Progenitor cell of endocrine pancreas (in vitro differentiated cells): ENCODE results near the gene TMEM235. TPM values are rescaled to one million over a fixed set of nuclear protein-coding genes. Genes with fewer than 3 reads are reported as not detected.

Source experiments
- DNase-seq: peaks from one replicate; pipeline ENCODE4 v3.0.0; 2021; ENCODE audit warnings: low spot score; ENCODE audit not compliant: unreplicated experiment
- H3K27ac Mint-ChIP-seq: 2 replicates; pipeline ENCODE4 v1.8.0; 2021; ENCODE audit warnings: mild to moderate bottlenecking, moderate library complexity, mixed read lengths
- H3K27me3 Mint-ChIP-seq: 2 replicates; pipeline ENCODE4 v1.8.0; 2021; ENCODE audit warnings: mixed read lengths
- H3K36me3 Mint-ChIP-seq: 2 replicates; pipeline ENCODE4 v1.8.0; 2022; ENCODE audit warnings: mixed read lengths; ENCODE audit not compliant: insufficient read depth
- H3K4me1 Mint-ChIP-seq: 2 replicates; pipeline ENCODE4 v1.8.0; 2021; ENCODE audit warnings: low read depth, mixed read lengths
- H3K4me3 Mint-ChIP-seq: 2 replicates; pipeline ENCODE4 v1.8.0; 2021; ENCODE audit warnings: low read depth, mild to moderate bottlenecking, moderate library complexity, mixed read lengths
- H3K9me3 Mint-ChIP-seq: 2 replicates; pipeline ENCODE4 v1.8.0; 2021; ENCODE audit warnings: low read depth, mixed read lengths
- total RNA-seq: library from RNA; stranded (reverse); gene quantifications from 2 replicates; pipeline ENCODE4 v1.2.1, GENCODE V29; 2021
- TF ChIP-seq, protein P1 (sequence below): fragments of 200-600 bp; sonication (generic); IDR thresholded peaks from one replicate; pipeline ENCODE4 v1.5.0; 2021; ENCODE audit warnings: antibody characterized with exemption, mild to moderate bottlenecking; ENCODE audit not compliant: unreplicated experiment

TMEM235 gene
- total RNA-seq, 1 donor from 2014 or later = not detected

DNA sequence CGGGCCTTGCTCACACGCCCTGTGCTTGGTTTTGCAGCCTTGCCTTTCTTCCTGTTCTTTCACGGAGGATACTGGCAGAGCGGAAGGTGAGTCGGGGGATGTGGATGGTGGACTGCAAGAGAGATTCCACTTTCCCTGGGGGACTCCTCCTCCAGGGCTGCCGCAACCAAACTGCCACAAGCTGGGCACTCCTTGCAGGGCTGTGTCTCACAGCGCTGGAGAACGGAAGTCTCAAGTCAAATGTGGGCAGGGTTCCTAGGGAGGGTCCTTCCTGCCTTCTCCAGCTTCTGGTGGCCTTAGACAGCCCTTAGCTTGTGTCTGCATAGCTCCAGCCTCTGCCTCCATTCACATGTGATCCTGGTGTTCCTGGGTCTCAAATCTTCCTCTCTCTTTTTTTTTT is 28.8 kb upstream of the TMEM235 start:
- H3K36me3 Mint-ChIP-seq = peaks cover 4% of the 10 kb centered on the region
- H3K27me3 Mint-ChIP-seq = no peaks in the 10 kb centered on the region

GRCh38 chr17:78204387-78205123 is 26.9 kb upstream of the TMEM235 start:
- no peak for DNase-seq
- no peak overlapping the region for H3K27ac Mint-ChIP-seq
- H3K4me3 Mint-ChIP-seq = no peak overlapping the region
- no peaks in the 10 kb centered on the region for H3K4me1 Mint-ChIP-seq
- H3K9me3 Mint-ChIP-seq = no peaks in the 10 kb centered on the region
- peaks cover 1% of the 10 kb centered on the region for H3K36me3 Mint-ChIP-seq
- TF ChIP-seq, protein P1, sequence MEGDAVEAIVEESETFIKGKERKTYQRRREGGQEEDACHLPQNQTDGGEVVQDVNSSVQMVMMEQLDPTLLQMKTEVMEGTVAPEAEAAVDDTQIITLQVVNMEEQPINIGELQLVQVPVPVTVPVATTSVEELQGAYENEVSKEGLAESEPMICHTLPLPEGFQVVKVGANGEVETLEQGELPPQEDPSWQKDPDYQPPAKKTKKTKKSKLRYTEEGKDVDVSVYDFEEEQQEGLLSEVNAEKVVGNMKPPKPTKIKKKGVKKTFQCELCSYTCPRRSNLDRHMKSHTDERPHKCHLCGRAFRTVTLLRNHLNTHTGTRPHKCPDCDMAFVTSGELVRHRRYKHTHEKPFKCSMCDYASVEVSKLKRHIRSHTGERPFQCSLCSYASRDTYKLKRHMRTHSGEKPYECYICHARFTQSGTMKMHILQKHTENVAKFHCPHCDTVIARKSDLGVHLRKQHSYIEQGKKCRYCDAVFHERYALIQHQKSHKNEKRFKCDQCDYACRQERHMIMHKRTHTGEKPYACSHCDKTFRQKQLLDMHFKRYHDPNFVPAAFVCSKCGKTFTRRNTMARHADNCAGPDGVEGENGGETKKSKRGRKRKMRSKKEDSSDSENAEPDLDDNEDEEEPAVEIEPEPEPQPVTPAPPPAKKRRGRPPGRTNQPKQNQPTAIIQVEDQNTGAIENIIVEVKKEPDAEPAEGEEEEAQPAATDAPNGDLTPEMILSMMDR = no peak
- no peaks in the 10 kb centered on the region for H3K27me3 Mint-ChIP-seq

More for the DNA sequence above, 28.8 kb upstream of the TMEM235 start:
- H3K9me3 Mint-ChIP-seq = no peaks in the 10 kb centered on the region
- H3K4me3 Mint-ChIP-seq = no peak overlapping the region
- no peak for DNase-seq
- TF ChIP-seq, protein P1 = no peak
- no peak overlapping the region for H3K27ac Mint-ChIP-seq
- H3K4me1 Mint-ChIP-seq = peaks cover 8% of the 10 kb centered on the region

- Mint-ChIP-seq H3K27me3 (no peaks in the 10 kb centered on the region), H3K36me3 (peaks cover 1% of the 10 kb centered on the region), H3K27ac (no peak overlapping the region), H3K4me1 (no peaks in the 10 kb centered on the region), H3K9me3 (no peaks in the 10 kb centered on the region), H3K4me3 (no peak overlapping the region)
- TF ChIP-seq, protein P1 = no peak
- DNase-seq = no peak
These were observed 26.2 kb upstream of the TMEM235 start for GRCh38 chr17:78205124-78205775.

- no peak overlapping the region for H3K27ac Mint-ChIP-seq
- TF ChIP-seq, protein P1 = no peak
- no peaks in the 10 kb centered on the region for H3K27me3 Mint-ChIP-seq
- H3K4me3 Mint-ChIP-seq = no peak overlapping the region
- no peaks in the 10 kb centered on the region for H3K4me1 Mint-ChIP-seq
- DNase-seq = no peak
- peaks cover 1% of the 10 kb centered on the region for H3K36me3 Mint-ChIP-seq
- no peaks in the 10 kb centered on the region for H3K9me3 Mint-ChIP-seq
These were observed 25.1 kb upstream of the TMEM235 start for GRCh38 chr17:78206298-78206697.

DNA sequence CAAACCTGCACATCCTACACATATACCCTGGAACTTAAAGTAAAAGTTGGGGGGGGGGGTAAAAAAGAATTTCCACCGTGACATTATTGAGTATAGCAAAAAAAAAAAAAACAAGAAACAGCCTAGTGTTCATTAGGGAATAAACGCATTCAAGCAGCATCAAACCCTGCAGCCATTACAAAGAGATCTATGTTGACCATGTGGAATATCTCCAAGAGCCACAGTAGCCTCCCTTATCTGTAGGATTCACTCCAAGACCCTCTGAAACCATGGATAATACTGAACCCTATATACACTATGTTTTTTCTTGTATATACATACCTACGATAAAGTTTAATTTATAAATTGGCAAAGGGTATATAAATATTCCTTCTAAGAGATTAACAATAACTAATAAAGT is 22.9 kb upstream of the TMEM235 start:
- DNase-seq = no peak
- TF ChIP-seq, protein P1 = no peak
- H3K36me3 Mint-ChIP-seq = no peaks in the 10 kb centered on the region
- H3K9me3 Mint-ChIP-seq = no peaks in the 10 kb centered on the region
- H3K27me3 Mint-ChIP-seq = no peaks in the 10 kb centered on the region
- no peak overlapping the region for H3K4me3 Mint-ChIP-seq
- H3K27ac Mint-ChIP-seq = no peak overlapping the region
- no peaks in the 10 kb centered on the region for H3K4me1 Mint-ChIP-seq
